ENCODE results near the gene PDE9A. TPM values are rescaled to one million over a fixed set of nuclear protein-coding genes. Genes with fewer than 3 reads are reported as not detected.

The PDE9A gene
- total RNA-seq, 4 donors from 2014 or later = 10.6 to 83.2 (median 28.5) TPM

GRCh38 chr21:42622284-42622683 lies 31.1 kb upstream of the PDE9A start:
- H3K4me1 ChIP-seq = no peaks in the 10 kb centered on the region
- 81 to 84% methylated on average over 6 to 7 of the region's 7 CpGs for WGBS, 2 donors (ENCODE audit: low coverage in 1 of 2)
- no peaks in the 10 kb centered on the region for H3K36me3 ChIP-seq
- TF ChIP-seq CTCF (IDR thresholded peaks at IDR 0.05) = no peak
- TF ChIP-seq EP300 (IDR thresholded peaks at IDR 0.05) = no peak
- no peak for TF ChIP-seq POLR2AphosphoS5 (IDR thresholded peaks at IDR 0.05)
- TF ChIP-seq POLR2A (IDR thresholded peaks at IDR 0.05) = no peak
- peak overlapping the region in 1 of 4 donors; percentile 44 for H3K27ac ChIP-seq
- peaks cover 72% of the 10 kb centered on the region for H3K27me3 ChIP-seq
- no peaks in the 10 kb centered on the region for H3K9me3 ChIP-seq
- no peak for ATAC-seq
- H3K4me3 ChIP-seq = no peak overlapping the region

- H3K9me3 ChIP-seq = no peaks in the 10 kb centered on the region
- TF ChIP-seq POLR2AphosphoS5 (IDR thresholded peaks at IDR 0.05) (no peak), EP300 (IDR thresholded peaks at IDR 0.05) (no peak)
- no peak for ATAC-seq
- no peaks in the 10 kb centered on the region for H3K4me1 ChIP-seq
- WGBS, 2 donors (ENCODE audit: low coverage in 1 of 2) = 63 to 82% methylated on average over 5 to 6 of the region's 7 CpGs
- H3K36me3 ChIP-seq = no peaks in the 10 kb centered on the region
- H3K27me3 ChIP-seq = peaks cover 58% of the 10 kb centered on the region
- no peak overlapping the region for H3K4me3 ChIP-seq
- no peak overlapping the region for H3K27ac ChIP-seq
Observed at GRCh38 chr21:42623694-42624093, 29.7 kb upstream of the PDE9A start.

GRCh38 chr21:42624095-42624790 lies 29.2 kb upstream of the PDE9A start:
- Histone ChIP-seq H3K9me3 (no peaks in the 10 kb centered on the region), H3K4me1 (no peaks in the 10 kb centered on the region), H3K27me3 (peaks cover 52% of the 10 kb centered on the region), H3K4me3 (no peak overlapping the region), H3K27ac (no peak overlapping the region), H3K36me3 (no peaks in the 10 kb centered on the region)
- TF ChIP-seq POLR2A (IDR thresholded peaks at IDR 0.05) (no peak), CTCF (IDR thresholded peaks at IDR 0.05) (no peak), POLR2AphosphoS5 (IDR thresholded peaks at IDR 0.05) (no peak)
- WGBS, 2 donors (ENCODE audit: low coverage in 1 of 2) = 25 to 51% methylated on average over 8 of the region's 13 CpGs
- no peak for ATAC-seq

GRCh38 chr21:42624936-42625335 lies 28.5 kb upstream of the PDE9A start:
- 72 to 90% methylated on average over 3 to 5 of the region's 6 CpGs for WGBS, 2 donors (ENCODE audit: low coverage in 1 of 2)
- H3K27me3 ChIP-seq = peaks cover 45% of the 10 kb centered on the region

GRCh38 chr21:42626171-42626570 lies 27.2 kb upstream of the PDE9A start:
- no peak for TF ChIP-seq POLR2AphosphoS5 (IDR thresholded peaks at IDR 0.05)
- TF ChIP-seq POLR2A (IDR thresholded peaks at IDR 0.05) = no peak
- TF ChIP-seq EP300 (IDR thresholded peaks at IDR 0.05) = no peak
- TF ChIP-seq CTCF (IDR thresholded peaks at IDR 0.05) = no peak
- ATAC-seq = no peak
- Histone ChIP-seq H3K4me1 (no peaks in the 10 kb centered on the region), H3K9me3 (no peaks in the 10 kb centered on the region), H3K27ac (no peak overlapping the region), H3K4me3 (no peak overlapping the region), H3K27me3 (peaks cover 39% of the 10 kb centered on the region), H3K36me3 (no peaks in the 10 kb centered on the region)
- 91 to 96% methylated on average over 4 to 12 of the region's 14 CpGs for WGBS, 2 donors (ENCODE audit: low coverage in 1 of 2)

More at GRCh38 chr21:42624936-42625335, 28.5 kb upstream of the PDE9A start:
- Histone ChIP-seq H3K4me3 (no peak overlapping the region), H3K27ac (no peak overlapping the region), H3K9me3 (no peaks in the 10 kb centered on the region), H3K36me3 (no peaks in the 10 kb centered on the region), H3K4me1 (no peaks in the 10 kb centered on the region)
- no peak for ATAC-seq
- no peak for TF ChIP-seq POLR2AphosphoS5 (IDR thresholded peaks at IDR 0.05)
- TF ChIP-seq CTCF (IDR thresholded peaks at IDR 0.05) = no peak
- TF ChIP-seq POLR2A (IDR thresholded peaks at IDR 0.05) = no peak
- no peak for TF ChIP-seq EP300 (IDR thresholded peaks at IDR 0.05)
